Osteocyte (in vitro differentiated cells): Measurements from ENCODE around the gene NFASC. TPM values are rescaled to one million over a fixed set of nuclear protein-coding genes. Genes with fewer than 3 reads are reported as not detected.

Experiments used
- DNase-seq: peaks from one replicate; pipeline ENCODE4 v3.0.0; 2021; ENCODE audit warnings: mixed read lengths; ENCODE audit not compliant: unreplicated experiment; ENCODE audit errors: extremely low spot score
- H3K27ac Mint-ChIP-seq: one replicate; pipeline ENCODE4 v1.8.0; 2021; ENCODE audit warnings: mild to moderate bottlenecking, mixed read lengths; ENCODE audit not compliant: unreplicated experiment
- H3K27me3 Mint-ChIP-seq: one replicate; pipeline ENCODE4 v1.8.0; 2021; ENCODE audit warnings: mixed read lengths; ENCODE audit not compliant: unreplicated experiment
- H3K36me3 Mint-ChIP-seq: one replicate; pipeline ENCODE4 v1.8.0; 2021; ENCODE audit warnings: mixed read lengths; ENCODE audit not compliant: unreplicated experiment
- H3K4me1 Mint-ChIP-seq: one replicate; pipeline ENCODE4 v1.8.0; 2021; ENCODE audit warnings: mixed read lengths; ENCODE audit not compliant: unreplicated experiment
- H3K4me3 Mint-ChIP-seq: one replicate; pipeline ENCODE4 v1.8.0; 2021; ENCODE audit warnings: mild to moderate bottlenecking, moderate library complexity, mixed read lengths; ENCODE audit not compliant: unreplicated experiment
- H3K9me3 Mint-ChIP-seq: one replicate; pipeline ENCODE4 v1.8.0; 2021; ENCODE audit warnings: mixed read lengths; ENCODE audit not compliant: unreplicated experiment
- CTCF ChIP-seq: fragments of 200-600 bp; sonication (generic); IDR thresholded peaks from 2 replicates; pipeline ENCODE4 v1.5.0; 2021; ENCODE audit warnings: antibody characterized with exemption, mild to moderate bottlenecking, moderate library complexity
- total RNA-seq: library from RNA; stranded (reverse); gene quantifications from 2 replicates; pipeline ENCODE4 v1.2.1, GENCODE V29; 2021

Gene NFASC
- total RNA-seq, 1 donor from 2014 or later = not detected

- Mint-ChIP-seq H3K9me3 (no peaks in the 10 kb centered on the region), H3K27me3 (peaks cover 75% of the 10 kb centered on the region), H3K4me3 (no peak overlapping the region)
Observed at GRCh38 chr1:204960306-204961125, 89.9 kb downstream of the NFASC start.

GRCh38 chr1:204961765-204962419 is 91.2 kb downstream of the NFASC start:
- no peaks in the 10 kb centered on the region for H3K4me1 Mint-ChIP-seq
- H3K27ac Mint-ChIP-seq = no peak overlapping the region
- H3K36me3 Mint-ChIP-seq = no peaks in the 10 kb centered on the region
- H3K9me3 Mint-ChIP-seq = no peaks in the 10 kb centered on the region
- DNase-seq = no peak
- peaks cover 71% of the 10 kb centered on the region for H3K27me3 Mint-ChIP-seq
- H3K4me3 Mint-ChIP-seq = no peak overlapping the region
- TF ChIP-seq CTCF = no peak

More at GRCh38 chr1:204960306-204961125, 89.9 kb downstream of the NFASC start:
- H3K27ac Mint-ChIP-seq = no peak overlapping the region
- no peak for TF ChIP-seq CTCF
- no peak for DNase-seq
- no peaks in the 10 kb centered on the region for H3K36me3 Mint-ChIP-seq
- H3K4me1 Mint-ChIP-seq = no peaks in the 10 kb centered on the region

GRCh38 chr1:204962742-204963632 is 92.3 kb downstream of the NFASC start:
- H3K27ac Mint-ChIP-seq = no peak overlapping the region
- no peak overlapping the region for H3K4me3 Mint-ChIP-seq
- DNase-seq = no peak
- no peak for TF ChIP-seq CTCF
- peaks cover 65% of the 10 kb centered on the region for H3K27me3 Mint-ChIP-seq
- H3K9me3 Mint-ChIP-seq = no peaks in the 10 kb centered on the region
- no peaks in the 10 kb centered on the region for H3K4me1 Mint-ChIP-seq
- H3K36me3 Mint-ChIP-seq = no peaks in the 10 kb centered on the region

- H3K36me3 Mint-ChIP-seq = no peaks in the 10 kb centered on the region
- no peak overlapping the region for H3K4me3 Mint-ChIP-seq
- peaks cover 54% of the 10 kb centered on the region for H3K27me3 Mint-ChIP-seq
- DNase-seq = no peak
- H3K27ac Mint-ChIP-seq = no peak overlapping the region
- no peak for TF ChIP-seq CTCF
- H3K9me3 Mint-ChIP-seq = no peaks in the 10 kb centered on the region
- H3K4me1 Mint-ChIP-seq = no peaks in the 10 kb centered on the region
Observed at GRCh38 chr1:204967451-204967850, 96.8 kb downstream of the NFASC start.
